WTC11 (cell line): ENCODE data around the gene RYR1. TPM values are rescaled to one million over a fixed set of nuclear protein-coding genes. Genes with fewer than 3 reads are reported as not detected.
"Not testable (repeated sequence)": the region's sequence is repeated elsewhere in the genome, so short reads cannot be mapped to it uniquely, and the experiment has no call there.

Experiments
- ATAC-seq: fragments of 200-7000 bp; cut with Tn5 transposase; 2 replicates; pipeline ENCODE4 v1.10.0; 2021; ENCODE audit warnings: mild to moderate bottlenecking, moderate library complexity
- CTCF ChIA-PET: fragments of 300-600 bp; sonication (Branson Sonifier 250); formaldehyde crosslinking; loops from one replicate; lab custom pipeline; 2021; ENCODE audit warnings: antibody characterized with exemption; lab: Charles Lee
- POLR2A ChIA-PET: fragments of 350-600 bp; sonication (Branson Sonifier 250); formaldehyde crosslinking; loops from one replicate; lab custom pipeline; 2021; ENCODE audit warnings: antibody characterized with exemption; lab: Charles Lee
- DNase-seq: peaks from one replicate; pipeline ENCODE4 v3.0.0; 2021; ENCODE audit warnings: low spot score
- H3K27ac Mint-ChIP-seq: 2 replicates; pipeline ENCODE4 v1.8.0; 2021; ENCODE audit warnings: mixed read lengths
- H3K27me3 Mint-ChIP-seq: 2 replicates; pipeline ENCODE4 v1.8.0; 2021; ENCODE audit warnings: low read depth, mild to moderate bottlenecking, moderate library complexity, mixed read lengths
- H3K36me3 Mint-ChIP-seq: 2 replicates; pipeline ENCODE4 v1.8.0; 2021; ENCODE audit warnings: mixed read lengths
- H3K4me1 Mint-ChIP-seq: 2 replicates; pipeline ENCODE4 v1.8.0; 2022; ENCODE audit warnings: mixed read lengths
- H3K4me3 Mint-ChIP-seq: 2 replicates; pipeline ENCODE4 v1.8.0; 2021; ENCODE audit warnings: mild to moderate bottlenecking, moderate library complexity, mixed read lengths
- H3K9me3 Mint-ChIP-seq: 2 replicates; pipeline ENCODE4 v1.8.0; 2021; ENCODE audit warnings: mixed read lengths
- ATF1 ChIP-seq: sonication (generic); formaldehyde crosslinking; IDR thresholded peaks from 2 replicates; pipeline ENCODE4 v1.8.1; 2023; ENCODE audit warnings: mild to moderate bottlenecking, moderate library complexity, missing genetic modification reagents
- CREB1 ChIP-seq: sonication (generic); formaldehyde crosslinking; IDR thresholded peaks from 2 replicates; pipeline ENCODE4 v1.8.0; 2023; ENCODE audit warnings: mild to moderate bottlenecking, missing genetic modification reagents
- EMX1 ChIP-seq: fragments of 250-450 bp; sonication (Bioruptor Pico); IDR thresholded peaks from 2 replicates; pipeline ENCODE4 v1.8.0; 2021; ENCODE audit warnings: mild to moderate bottlenecking
- FOXP1 ChIP-seq: sonication (generic); formaldehyde crosslinking; IDR thresholded peaks from 2 replicates; pipeline ENCODE4 v1.8.0; 2022; ENCODE audit warnings: missing genetic modification reagents, mild to moderate bottlenecking, moderate library complexity, borderline replicate concordance
- NFYB ChIP-seq: sonication (generic); formaldehyde crosslinking; conservative IDR thresholded peaks from 2 replicates; pipeline ENCODE4 v1.8.0; 2022; ENCODE audit warnings: low read depth, missing genetic modification reagents
- NR3C1 ChIP-seq: sonication (generic); formaldehyde crosslinking; conservative IDR thresholded peaks from 2 replicates; pipeline ENCODE4 v1.8.1; 2023; ENCODE audit warnings: low read depth, mild to moderate bottlenecking, missing genetic modification reagents
- RORB ChIP-seq: fragments of 250-450 bp; sonication (Bioruptor Pico); IDR thresholded peaks from 2 replicates; pipeline ENCODE4 v1.9.0; 2021; ENCODE audit warnings: mild to moderate bottlenecking
- SOX15 ChIP-seq: fragments of 250-450 bp; sonication (Bioruptor Pico); IDR thresholded peaks from 2 replicates; pipeline ENCODE4 v1.9.0; 2021; ENCODE audit warnings: mild to moderate bottlenecking
- SP1 ChIP-seq: sonication (generic); formaldehyde crosslinking; conservative IDR thresholded peaks from 2 replicates; pipeline ENCODE4 v1.8.1; 2022; ENCODE audit warnings: missing genetic modification reagents
- TEAD1 ChIP-seq: sonication (generic); formaldehyde crosslinking; IDR thresholded peaks from 2 replicates; pipeline ENCODE4 v1.8.0; 2022; ENCODE audit warnings: mild to moderate bottlenecking, missing genetic modification reagents
- ZNF396 ChIP-seq: fragments of 250-450 bp; sonication (Bioruptor Pico); IDR thresholded peaks from 2 replicates; pipeline ENCODE4 v1.8.0; 2021; ENCODE audit warnings: mild to moderate bottlenecking, moderate library complexity, borderline replicate concordance
- ZNF416 ChIP-seq: fragments of 250-450 bp; sonication (Bioruptor Pico); IDR thresholded peaks from 2 replicates; pipeline ENCODE4 v1.9.0; 2021; ENCODE audit warnings: mild to moderate bottlenecking, inconsistent platforms
- total RNA-seq: library from RNA; stranded (reverse); gene quantifications from 3 replicates; pipeline ENCODE4 v1.2.3, GENCODE V29; 2021
- TF ChIP-seq, protein P1 (sequence below): sonication (generic); formaldehyde crosslinking; IDR thresholded peaks from 2 replicates; pipeline ENCODE4 v1.8.1; 2023; ENCODE audit warnings: mild to moderate bottlenecking, missing genetic modification reagents, moderate library complexity
- TF ChIP-seq, protein P2 (sequence below): sonication (generic); formaldehyde crosslinking; IDR thresholded peaks from 2 replicates; pipeline ENCODE4 v1.8.1; 2022; ENCODE audit warnings: missing genetic modification reagents, borderline replicate concordance
- TF ChIP-seq, protein P3 (sequence below): sonication (generic); formaldehyde crosslinking; conservative IDR thresholded peaks from 2 replicates; pipeline ENCODE4 v1.8.1; 2023; ENCODE audit warnings: mild to moderate bottlenecking, low read depth, missing genetic modification reagents, moderate library complexity
- TF ChIP-seq, protein P4 (sequence below): sonication (generic); formaldehyde crosslinking; IDR thresholded peaks from 2 replicates; pipeline ENCODE4 v1.8.1; 2023; ENCODE audit warnings: mild to moderate bottlenecking, missing genetic modification reagents
- TF ChIP-seq, protein P5 (sequence below): sonication (generic); formaldehyde crosslinking; IDR thresholded peaks from 2 replicates; pipeline ENCODE4 v1.8.0; 2022; ENCODE audit warnings: mild to moderate bottlenecking, missing genetic modification reagents
- TF ChIP-seq, protein P6 (sequence below): sonication (generic); formaldehyde crosslinking; IDR thresholded peaks from 2 replicates; pipeline ENCODE4 v1.8.1; 2022; ENCODE audit warnings: mild to moderate bottlenecking, missing genetic modification reagents, moderate library complexity, borderline replicate concordance

The RYR1 gene
- total RNA-seq, 1 experiment from 2014 or later: 24.2 TPM

DNA sequence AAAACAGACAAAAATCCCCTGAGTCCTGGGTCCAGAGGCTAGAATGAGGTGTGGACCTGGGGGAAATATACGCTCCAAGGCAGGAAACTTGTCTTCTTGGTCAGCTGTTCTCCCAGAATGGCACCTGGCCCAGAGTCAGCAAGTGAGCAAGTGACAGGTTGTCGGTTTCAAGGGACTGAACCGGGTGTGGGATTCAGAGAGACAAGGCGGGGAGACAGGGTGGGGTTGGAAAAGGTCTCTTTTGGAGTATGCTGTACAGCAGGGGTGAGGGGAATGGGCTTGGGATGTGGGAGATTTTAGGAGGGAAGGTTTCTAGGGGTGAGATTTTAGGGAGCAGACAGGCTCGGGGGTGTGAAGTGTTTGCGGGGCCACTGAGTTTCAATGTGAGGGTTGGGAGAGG, 83.3 kb downstream of the RYR1 start (continued):
- no peak for TF ChIP-seq NR3C1
- no peak for TF ChIP-seq ATF1
- TF ChIP-seq, protein P1, sequence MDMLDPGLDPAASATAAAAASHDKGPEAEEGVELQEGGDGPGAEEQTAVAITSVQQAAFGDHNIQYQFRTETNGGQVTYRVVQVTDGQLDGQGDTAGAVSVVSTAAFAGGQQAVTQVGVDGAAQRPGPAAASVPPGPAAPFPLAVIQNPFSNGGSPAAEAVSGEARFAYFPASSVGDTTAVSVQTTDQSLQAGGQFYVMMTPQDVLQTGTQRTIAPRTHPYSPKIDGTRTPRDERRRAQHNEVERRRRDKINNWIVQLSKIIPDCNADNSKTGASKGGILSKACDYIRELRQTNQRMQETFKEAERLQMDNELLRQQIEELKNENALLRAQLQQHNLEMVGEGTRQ (CRISPR knock-in tag): no peak

DNA sequence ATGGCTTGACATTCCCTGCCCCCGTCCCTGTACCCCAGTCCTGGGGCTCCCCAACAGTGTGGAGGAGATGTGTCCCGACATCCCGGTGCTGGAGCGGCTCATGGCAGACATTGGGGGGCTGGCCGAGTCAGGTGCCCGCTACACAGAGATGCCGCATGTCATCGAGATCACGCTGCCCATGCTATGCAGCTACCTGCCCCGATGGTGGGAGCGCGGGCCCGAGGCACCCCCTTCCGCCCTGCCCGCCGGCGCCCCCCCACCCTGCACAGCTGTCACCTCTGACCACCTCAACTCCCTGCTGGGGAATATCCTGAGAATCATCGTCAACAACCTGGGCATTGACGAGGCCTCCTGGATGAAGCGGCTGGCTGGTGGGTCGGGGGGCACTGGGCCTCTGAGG, 83.8 kb downstream of the RYR1 start:
- no peak for ATAC-seq
- H3K4me1 Mint-ChIP-seq: no peaks in the 10 kb centered on the region
- H3K4me3 Mint-ChIP-seq: no peak overlapping the region
- H3K27me3 Mint-ChIP-seq: no peaks in the 10 kb centered on the region
- TF ChIP-seq TEAD1 (CRISPR knock-in tag): no peak
- TF ChIP-seq, protein P2, sequence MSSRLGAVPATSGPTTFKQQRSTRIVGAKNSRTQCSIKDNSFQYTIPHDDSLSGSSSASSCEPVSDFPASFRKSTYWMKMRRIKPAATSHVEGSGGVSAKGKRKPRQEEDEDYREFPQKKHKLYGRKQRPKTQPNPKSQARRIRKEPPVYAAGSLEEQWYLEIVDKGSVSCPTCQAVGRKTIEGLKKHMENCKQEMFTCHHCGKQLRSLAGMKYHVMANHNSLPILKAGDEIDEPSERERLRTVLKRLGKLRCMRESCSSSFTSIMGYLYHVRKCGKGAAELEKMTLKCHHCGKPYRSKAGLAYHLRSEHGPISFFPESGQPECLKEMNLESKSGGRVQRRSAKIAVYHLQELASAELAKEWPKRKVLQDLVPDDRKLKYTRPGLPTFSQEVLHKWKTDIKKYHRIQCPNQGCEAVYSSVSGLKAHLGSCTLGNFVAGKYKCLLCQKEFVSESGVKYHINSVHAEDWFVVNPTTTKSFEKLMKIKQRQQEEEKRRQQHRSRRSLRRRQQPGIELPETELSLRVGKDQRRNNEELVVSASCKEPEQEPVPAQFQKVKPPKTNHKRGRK (CRISPR knock-in tag): no peak
- TF ChIP-seq, protein P3, sequence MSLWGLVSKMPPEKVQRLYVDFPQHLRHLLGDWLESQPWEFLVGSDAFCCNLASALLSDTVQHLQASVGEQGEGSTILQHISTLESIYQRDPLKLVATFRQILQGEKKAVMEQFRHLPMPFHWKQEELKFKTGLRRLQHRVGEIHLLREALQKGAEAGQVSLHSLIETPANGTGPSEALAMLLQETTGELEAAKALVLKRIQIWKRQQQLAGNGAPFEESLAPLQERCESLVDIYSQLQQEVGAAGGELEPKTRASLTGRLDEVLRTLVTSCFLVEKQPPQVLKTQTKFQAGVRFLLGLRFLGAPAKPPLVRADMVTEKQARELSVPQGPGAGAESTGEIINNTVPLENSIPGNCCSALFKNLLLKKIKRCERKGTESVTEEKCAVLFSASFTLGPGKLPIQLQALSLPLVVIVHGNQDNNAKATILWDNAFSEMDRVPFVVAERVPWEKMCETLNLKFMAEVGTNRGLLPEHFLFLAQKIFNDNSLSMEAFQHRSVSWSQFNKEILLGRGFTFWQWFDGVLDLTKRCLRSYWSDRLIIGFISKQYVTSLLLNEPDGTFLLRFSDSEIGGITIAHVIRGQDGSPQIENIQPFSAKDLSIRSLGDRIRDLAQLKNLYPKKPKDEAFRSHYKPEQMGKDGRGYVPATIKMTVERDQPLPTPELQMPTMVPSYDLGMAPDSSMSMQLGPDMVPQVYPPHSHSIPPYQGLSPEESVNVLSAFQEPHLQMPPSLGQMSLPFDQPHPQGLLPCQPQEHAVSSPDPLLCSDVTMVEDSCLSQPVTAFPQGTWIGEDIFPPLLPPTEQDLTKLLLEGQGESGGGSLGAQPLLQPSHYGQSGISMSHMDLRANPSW (CRISPR knock-in tag): no peak
- TF ChIP-seq ZNF416 (CRISPR knock-in tag): no peak
- TF ChIP-seq EMX1 (CRISPR knock-in tag): no peak
- TF ChIP-seq NFYB (CRISPR knock-in tag): no peak
- TF ChIP-seq RORB (CRISPR knock-in tag): no peak
- TF ChIP-seq ZNF396 (CRISPR knock-in tag): no peak
- TF ChIP-seq NR3C1: no peak
- no peak for TF ChIP-seq FOXP1 (CRISPR knock-in tag)
- no peak for TF ChIP-seq CREB1
- TF ChIP-seq, protein P4, sequence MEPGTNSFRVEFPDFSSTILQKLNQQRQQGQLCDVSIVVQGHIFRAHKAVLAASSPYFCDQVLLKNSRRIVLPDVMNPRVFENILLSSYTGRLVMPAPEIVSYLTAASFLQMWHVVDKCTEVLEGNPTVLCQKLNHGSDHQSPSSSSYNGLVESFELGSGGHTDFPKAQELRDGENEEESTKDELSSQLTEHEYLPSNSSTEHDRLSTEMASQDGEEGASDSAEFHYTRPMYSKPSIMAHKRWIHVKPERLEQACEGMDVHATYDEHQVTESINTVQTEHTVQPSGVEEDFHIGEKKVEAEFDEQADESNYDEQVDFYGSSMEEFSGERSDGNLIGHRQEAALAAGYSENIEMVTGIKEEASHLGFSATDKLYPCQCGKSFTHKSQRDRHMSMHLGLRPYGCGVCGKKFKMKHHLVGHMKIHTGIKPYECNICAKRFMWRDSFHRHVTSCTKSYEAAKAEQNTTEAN (CRISPR knock-in tag): no peak
- no peak overlapping the region for H3K27ac Mint-ChIP-seq
- no peaks in the 10 kb centered on the region for H3K9me3 Mint-ChIP-seq
- H3K36me3 Mint-ChIP-seq: peaks cover 4% of the 10 kb centered on the region
- POLR2A ChIA-PET: no interaction called here
- CTCF ChIA-PET: interaction anchor here (0.8 to 1.0 kb wide), 2 partner anchors 115 to 117 kb away, joined by 3 read pairs; partner anchors contain the start of gene FAM98C
- no peak for DNase-seq

DNA sequence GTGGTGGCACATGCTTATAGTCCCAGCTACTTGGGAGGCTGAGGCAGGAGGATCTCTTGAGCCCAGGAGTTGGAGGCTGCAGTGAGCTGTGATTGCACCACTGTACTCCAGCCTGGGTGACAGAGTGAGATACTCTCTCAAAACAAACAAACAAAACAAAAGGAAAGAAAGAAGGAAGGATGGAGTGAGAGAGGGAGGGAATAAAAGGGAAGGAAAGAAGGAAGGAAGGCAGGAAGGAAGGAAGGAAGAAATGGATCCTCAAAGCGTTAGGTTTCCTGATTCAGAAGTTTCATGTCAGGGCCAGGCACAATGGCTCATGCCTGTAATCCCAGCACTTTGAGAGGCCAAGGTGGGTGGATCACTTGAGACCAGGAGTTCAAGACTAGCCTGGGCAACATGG, 84.5 kb downstream of the RYR1 start:
- H3K27me3 Mint-ChIP-seq, H3K4me3 Mint-ChIP-seq, H3K9me3 Mint-ChIP-seq, ATAC-seq, H3K27ac Mint-ChIP-seq, POLR2A ChIA-PET, H3K4me1 Mint-ChIP-seq, DNase-seq, H3K36me3 Mint-ChIP-seq: not testable (repeated sequence)
- CTCF ChIA-PET: interaction anchor here (0.6 to 1.0 kb wide), 2 partner anchors 23 to 115 kb away, joined by 3 read pairs; partner anchors contain the start of gene FAM98C

DNA sequence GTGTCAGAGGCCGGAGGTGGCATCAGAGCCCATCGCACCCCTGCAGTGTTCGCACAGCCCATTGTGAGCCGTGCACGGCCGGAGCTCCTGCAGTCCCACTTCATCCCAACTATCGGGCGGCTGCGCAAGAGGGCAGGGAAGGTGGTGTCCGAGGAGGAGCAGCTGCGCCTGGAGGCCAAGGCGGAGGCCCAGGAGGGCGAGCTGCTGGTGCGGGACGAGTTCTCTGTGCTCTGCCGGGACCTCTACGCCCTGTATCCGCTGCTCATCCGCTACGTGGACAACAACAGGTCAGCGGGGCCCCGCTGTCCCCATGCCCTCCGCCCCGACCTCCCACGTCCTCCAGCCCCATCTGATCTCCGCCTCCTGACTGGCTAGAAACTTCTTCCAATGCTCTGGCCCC, 85.7 kb downstream of the RYR1 start:
- H3K4me1 Mint-ChIP-seq: no peaks in the 10 kb centered on the region
- ATAC-seq (no peak), DNase-seq (no peak)
- H3K27ac Mint-ChIP-seq: no peak overlapping the region
- no peaks in the 10 kb centered on the region for H3K27me3 Mint-ChIP-seq
- no peak overlapping the region for H3K4me3 Mint-ChIP-seq
- peaks cover 4% of the 10 kb centered on the region for H3K36me3 Mint-ChIP-seq
- POLR2A ChIA-PET: interaction anchor here (0.7 to 0.8 kb wide), 2 partner anchors 13 to 155 kb away, joined by 4 to 6 read pairs; no protein-coding TSS in a partner anchor
- H3K9me3 Mint-ChIP-seq: no peaks in the 10 kb centered on the region
- CTCF ChIA-PET: interaction anchor here (1.2 kb wide), 1 partner anchor 412 kb away, joined by 4 read pairs; the partner anchor contains the start of genes MRPS12 and SARS2
- TF ChIP-seq SP1: no peak
- no peak for TF ChIP-seq EMX1 (CRISPR knock-in tag)
- TF ChIP-seq ZNF396 (CRISPR knock-in tag): no peak
- TF ChIP-seq SOX15 (CRISPR knock-in tag): no peak
- TF ChIP-seq, protein P5, sequence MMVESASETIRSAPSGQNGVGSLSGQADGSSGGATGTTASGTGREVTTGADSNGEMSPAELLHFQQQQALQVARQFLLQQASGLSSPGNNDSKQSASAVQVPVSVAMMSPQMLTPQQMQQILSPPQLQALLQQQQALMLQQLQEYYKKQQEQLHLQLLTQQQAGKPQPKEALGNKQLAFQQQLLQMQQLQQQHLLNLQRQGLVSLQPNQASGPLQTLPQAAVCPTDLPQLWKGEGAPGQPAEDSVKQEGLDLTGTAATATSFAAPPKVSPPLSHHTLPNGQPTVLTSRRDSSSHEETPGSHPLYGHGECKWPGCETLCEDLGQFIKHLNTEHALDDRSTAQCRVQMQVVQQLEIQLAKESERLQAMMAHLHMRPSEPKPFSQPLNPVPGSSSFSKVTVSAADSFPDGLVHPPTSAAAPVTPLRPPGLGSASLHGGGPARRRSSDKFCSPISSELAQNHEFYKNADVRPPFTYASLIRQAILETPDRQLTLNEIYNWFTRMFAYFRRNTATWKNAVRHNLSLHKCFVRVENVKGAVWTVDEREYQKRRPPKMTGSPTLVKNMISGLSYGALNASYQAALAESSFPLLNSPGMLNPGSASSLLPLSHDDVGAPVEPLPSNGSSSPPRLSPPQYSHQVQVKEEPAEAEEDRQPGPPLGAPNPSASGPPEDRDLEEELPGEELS (CRISPR knock-in tag): no peak
- TF ChIP-seq, protein P6, sequence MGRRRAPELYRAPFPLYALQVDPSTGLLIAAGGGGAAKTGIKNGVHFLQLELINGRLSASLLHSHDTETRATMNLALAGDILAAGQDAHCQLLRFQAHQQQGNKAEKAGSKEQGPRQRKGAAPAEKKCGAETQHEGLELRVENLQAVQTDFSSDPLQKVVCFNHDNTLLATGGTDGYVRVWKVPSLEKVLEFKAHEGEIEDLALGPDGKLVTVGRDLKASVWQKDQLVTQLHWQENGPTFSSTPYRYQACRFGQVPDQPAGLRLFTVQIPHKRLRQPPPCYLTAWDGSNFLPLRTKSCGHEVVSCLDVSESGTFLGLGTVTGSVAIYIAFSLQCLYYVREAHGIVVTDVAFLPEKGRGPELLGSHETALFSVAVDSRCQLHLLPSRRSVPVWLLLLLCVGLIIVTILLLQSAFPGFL (CRISPR knock-in tag): no peak
